Kidney tubule cell (primary cell): Measurements from ENCODE around the gene MICAL3.

Experiments used
- DNase-seq: peaks from one replicate; pipeline ENCODE4 v3.0.0-alpha.2; 2018; ENCODE audit warnings: low spot score

The MICAL3 gene

GRCh38 chr22:17930455-17931313 lies 93.7 kb downstream of the MICAL3 start:
- no peak for DNase-seq

- DNase-seq: peak; percentile 35
Measured at GRCh38 chr22:17929909-17930308, 94.5 kb downstream of the MICAL3 start.

- DNase-seq: no peak
Measured at GRCh38 chr22:17928391-17928790, 96.0 kb downstream of the MICAL3 start.

GRCh38 chr22:17927062-17927461 lies 97.3 kb downstream of the MICAL3 start:
- no peak for DNase-seq

- DNase-seq: no peak
Measured at GRCh38 chr22:17926516-17926915, 97.8 kb downstream of the MICAL3 start.

- DNase-seq: no peak
Measured at GRCh38 chr22:17925431-17925841, 98.9 kb downstream of the MICAL3 start.

GRCh38 chr22:17924735-17925364 lies 99.5 kb downstream of the MICAL3 start:
- DNase-seq: peak; percentile 84

GRCh38 chr22:17924076-17924475 lies 100.3 kb downstream of the MICAL3 start:
- no peak for DNase-seq

- peak; percentile 83 for DNase-seq
Measured at GRCh38 chr22:17922925-17923903, 101.1 kb downstream of the MICAL3 start.

GRCh38 chr22:17921871-17922821 lies 102.2 kb downstream of the MICAL3 start:
- DNase-seq: peak; percentile 71

- DNase-seq: no peak
Measured at GRCh38 chr22:17920992-17921650, 103.2 kb downstream of the MICAL3 start.

GRCh38 chr22:17920145-17920605 lies 104.2 kb downstream of the MICAL3 start:
- DNase-seq: peak; percentile 75

- no peak for DNase-seq
Measured at GRCh38 chr22:17919276-17920144, 104.9 kb downstream of the MICAL3 start.

- DNase-seq: peak; percentile 73
Measured at GRCh38 chr22:17918840-17919239, 105.5 kb downstream of the MICAL3 start.

- peak; percentile 55 for DNase-seq
Measured at GRCh38 chr22:17917490-17917983, 106.8 kb downstream of the MICAL3 start.

GRCh38 chr22:17916226-17916889 lies 108.0 kb downstream of the MICAL3 start:
- no peak for DNase-seq

GRCh38 chr22:17915676-17916075 lies 108.7 kb downstream of the MICAL3 start:
- no peak for DNase-seq

GRCh38 chr22:17915188-17915587 lies 109.2 kb downstream of the MICAL3 start:
- no peak for DNase-seq

- no peak for DNase-seq
Measured at GRCh38 chr22:17914474-17914873, 109.9 kb downstream of the MICAL3 start.
